Measurements from ENCODE around the gene MGAT1. TPM values are rescaled to one million over a fixed set of nuclear protein-coding genes. Genes with fewer than 3 reads are reported as not detected.

The MGAT1 gene
- total RNA-seq, 1 experiment from 2014 or later, result 53.0 TPM

DNA sequence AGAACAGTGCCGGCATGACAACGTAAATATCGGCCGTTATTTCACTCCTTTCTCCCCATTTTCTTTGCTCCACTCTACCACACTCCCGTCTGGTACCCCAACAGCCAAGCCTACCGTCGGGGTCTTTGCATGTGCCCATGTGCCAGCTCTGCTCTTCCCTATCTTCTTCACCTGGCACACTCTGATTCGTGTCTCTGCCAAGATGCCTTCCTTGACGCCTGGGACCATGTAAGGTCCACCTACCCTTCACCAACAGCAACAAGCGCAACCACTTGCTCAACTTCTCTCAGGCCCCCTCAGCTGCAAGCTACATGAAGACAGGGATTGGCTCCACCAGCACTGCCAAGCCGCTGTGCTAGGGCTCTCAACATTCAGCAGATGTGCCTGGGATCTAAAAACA lies 4.4 kb downstream of the MGAT1 start:
- H3K9me2 ChIP-seq (ENCODE audit: insufficient read depth), result no peaks in the 10 kb centered on the region
- H3K79me2 ChIP-seq (ENCODE audit: insufficient read depth, low read length), result peaks cover 93% of the 10 kb centered on the region
- H4K20me1 ChIP-seq (ENCODE audit: insufficient read depth), result peaks cover 10% of the 10 kb centered on the region; the same call in 1 of the 2 replicates
- H2AFZ ChIP-seq (ENCODE audit: low read depth, low read length, poor library complexity, severe bottlenecking), result no peak overlapping the region
- H3K9ac ChIP-seq (ENCODE audit: low read length), result no peak overlapping the region
- intact Hi-C loops (cut with micrococcal nuclease), result loop anchor here (5.0 kb wide), 1 partner anchor 69 kb away; no protein-coding TSS in a partner anchor
- POLR2A ChIA-PET, result no interaction called here
- RAD21 ChIA-PET (ENCODE audit: low non-redundant PET in 1 of 2, low total read pairs in 2 of 2, uncharacterized antibody in 2 of 2, unreplicated experiment in 2 of 2), result no interaction called here
- no peak overlapping the region for H3K4me2 ChIP-seq (ENCODE audit: low read length)
- BruUV-seq (replicated peaks), result no TSS peak
- TF ChIP-seq SRF (IDR thresholded peaks at IDR 0.05; ENCODE audit: low read depth), result no peak
- TF ChIP-seq, protein P1, sequence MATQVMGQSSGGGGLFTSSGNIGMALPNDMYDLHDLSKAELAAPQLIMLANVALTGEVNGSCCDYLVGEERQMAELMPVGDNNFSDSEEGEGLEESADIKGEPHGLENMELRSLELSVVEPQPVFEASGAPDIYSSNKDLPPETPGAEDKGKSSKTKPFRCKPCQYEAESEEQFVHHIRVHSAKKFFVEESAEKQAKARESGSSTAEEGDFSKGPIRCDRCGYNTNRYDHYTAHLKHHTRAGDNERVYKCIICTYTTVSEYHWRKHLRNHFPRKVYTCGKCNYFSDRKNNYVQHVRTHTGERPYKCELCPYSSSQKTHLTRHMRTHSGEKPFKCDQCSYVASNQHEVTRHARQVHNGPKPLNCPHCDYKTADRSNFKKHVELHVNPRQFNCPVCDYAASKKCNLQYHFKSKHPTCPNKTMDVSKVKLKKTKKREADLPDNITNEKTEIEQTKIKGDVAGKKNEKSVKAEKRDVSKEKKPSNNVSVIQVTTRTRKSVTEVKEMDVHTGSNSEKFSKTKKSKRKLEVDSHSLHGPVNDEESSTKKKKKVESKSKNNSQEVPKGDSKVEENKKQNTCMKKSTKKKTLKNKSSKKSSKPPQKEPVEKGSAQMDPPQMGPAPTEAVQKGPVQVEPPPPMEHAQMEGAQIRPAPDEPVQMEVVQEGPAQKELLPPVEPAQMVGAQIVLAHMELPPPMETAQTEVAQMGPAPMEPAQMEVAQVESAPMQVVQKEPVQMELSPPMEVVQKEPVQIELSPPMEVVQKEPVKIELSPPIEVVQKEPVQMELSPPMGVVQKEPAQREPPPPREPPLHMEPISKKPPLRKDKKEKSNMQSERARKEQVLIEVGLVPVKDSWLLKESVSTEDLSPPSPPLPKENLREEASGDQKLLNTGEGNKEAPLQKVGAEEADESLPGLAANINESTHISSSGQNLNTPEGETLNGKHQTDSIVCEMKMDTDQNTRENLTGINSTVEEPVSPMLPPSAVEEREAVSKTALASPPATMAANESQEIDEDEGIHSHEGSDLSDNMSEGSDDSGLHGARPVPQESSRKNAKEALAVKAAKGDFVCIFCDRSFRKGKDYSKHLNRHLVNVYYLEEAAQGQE (IDR thresholded peaks at IDR 0.05; ENCODE audit: low read depth), result no peak
- TF ChIP-seq, protein P2, sequence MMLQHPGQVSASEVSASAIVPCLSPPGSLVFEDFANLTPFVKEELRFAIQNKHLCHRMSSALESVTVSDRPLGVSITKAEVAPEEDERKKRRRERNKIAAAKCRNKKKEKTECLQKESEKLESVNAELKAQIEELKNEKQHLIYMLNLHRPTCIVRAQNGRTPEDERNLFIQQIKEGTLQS (IDR thresholded peaks at IDR 0.05), result no peak
- TF ChIP-seq CBX3 (IDR thresholded peaks at IDR 0.05; ENCODE audit: low read depth), result no peak
- TF ChIP-seq JUND (IDR thresholded peaks at IDR 0.05), result no peak
- no peak for TF ChIP-seq SP1 (IDR thresholded peaks at IDR 0.05; ENCODE audit: low read depth)
- no peak for TF ChIP-seq EZH2 (IDR thresholded peaks at IDR 0.05)
- TF ChIP-seq POLR2AphosphoS5 (IDR thresholded peaks at IDR 0.05; ENCODE audit: low read depth, low read length), result no peak
- TF ChIP-seq, protein P3, sequence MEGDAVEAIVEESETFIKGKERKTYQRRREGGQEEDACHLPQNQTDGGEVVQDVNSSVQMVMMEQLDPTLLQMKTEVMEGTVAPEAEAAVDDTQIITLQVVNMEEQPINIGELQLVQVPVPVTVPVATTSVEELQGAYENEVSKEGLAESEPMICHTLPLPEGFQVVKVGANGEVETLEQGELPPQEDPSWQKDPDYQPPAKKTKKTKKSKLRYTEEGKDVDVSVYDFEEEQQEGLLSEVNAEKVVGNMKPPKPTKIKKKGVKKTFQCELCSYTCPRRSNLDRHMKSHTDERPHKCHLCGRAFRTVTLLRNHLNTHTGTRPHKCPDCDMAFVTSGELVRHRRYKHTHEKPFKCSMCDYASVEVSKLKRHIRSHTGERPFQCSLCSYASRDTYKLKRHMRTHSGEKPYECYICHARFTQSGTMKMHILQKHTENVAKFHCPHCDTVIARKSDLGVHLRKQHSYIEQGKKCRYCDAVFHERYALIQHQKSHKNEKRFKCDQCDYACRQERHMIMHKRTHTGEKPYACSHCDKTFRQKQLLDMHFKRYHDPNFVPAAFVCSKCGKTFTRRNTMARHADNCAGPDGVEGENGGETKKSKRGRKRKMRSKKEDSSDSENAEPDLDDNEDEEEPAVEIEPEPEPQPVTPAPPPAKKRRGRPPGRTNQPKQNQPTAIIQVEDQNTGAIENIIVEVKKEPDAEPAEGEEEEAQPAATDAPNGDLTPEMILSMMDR (IDR thresholded peaks at IDR 0.05 in 2 of 3, conservative IDR thresholded peaks at IDR 0.05 in 1 of 3; ENCODE audit: borderline replicate concordance in 1 of 3, insufficient read depth in 1 of 3, low read depth in 2 of 3, low read length in 2 of 3), result no peak
- TF ChIP-seq RAD21 (IDR thresholded peaks at IDR 0.05; ENCODE audit: low read depth), result no peak
- TF ChIP-seq YY1 (IDR thresholded peaks at IDR 0.05; ENCODE audit: extremely low read depth, insufficient replicate concordance, low read depth, low read length), result no peak
- no peak for TF ChIP-seq ELF1 (IDR thresholded peaks at IDR 0.05; ENCODE audit: borderline replicate concordance, low read depth)
- TF ChIP-seq ZFX (IDR thresholded peaks at IDR 0.05), result no peak
- no peak for TF ChIP-seq SIN3A (IDR thresholded peaks at IDR 0.05; ENCODE audit: low read depth)
- no peaks in the 10 kb centered on the region for H3K27me3 ChIP-seq (ENCODE audit: insufficient read depth, low read length)
- no peak overlapping the region for H3K4me3 ChIP-seq (replicated peaks in 1 of 2; ENCODE audit: low read depth in 1 of 2, low read length in 2 of 2)
- H3K9me3 ChIP-seq (ENCODE audit: control insufficient read depth in 1 of 2, insufficient read depth in 1 of 2, low read depth in 1 of 2, low read length in 2 of 2), result no peaks in the 10 kb centered on the region
- no peak overlapping the region for H3K27ac ChIP-seq (ENCODE audit: low read depth, low read length)
- H3K36me3 ChIP-seq (ENCODE audit: control insufficient read depth in 1 of 2, insufficient read depth in 2 of 2, low read length in 2 of 2), result peaks cover 0 to 23% of the 10 kb centered on the region in 2 experiments; a peak in 2 of 4 replicates
- H3K4me1 ChIP-seq (ENCODE audit: control insufficient read depth in 1 of 2, insufficient read depth in 2 of 2, low read length in 2 of 2), result peaks cover 5 to 39% of the 10 kb centered on the region in 2 experiments; a peak in 3 of 4 replicates
- DNase-seq (ENCODE audit: low read depth, low spot score) (no peak), ATAC-seq (no peak)
- CTCF ChIA-PET, result no interaction called here
